KMS-11 (cell line): ENCODE measurements around the gene GAK.

Experiments
- H2AFZ ChIP-seq: fragments of 200-600 bp; sonication (generic); 2 replicates; pipeline ENCODE4 v1.6.1; 2016; ENCODE audit warnings: antibody characterized with exemption, mixed run types, low read depth
- H3K27ac ChIP-seq: fragments of 200-600 bp; sonication (generic); 2 replicates; pipeline ENCODE4 v1.6.1; 2016; ENCODE audit warnings: mild to moderate bottlenecking, mixed run types
- H3K27me3 ChIP-seq: fragments of 200-600 bp; sonication (generic); 2 replicates; pipeline ENCODE4 v1.6.1; 2017; ENCODE audit warnings: mild to moderate bottlenecking, low read depth, mixed run types, moderate library complexity; ENCODE audit not compliant: insufficient read depth
- H3K36me3 ChIP-seq: fragments of 200-600 bp; sonication (generic); 2 replicates; pipeline ENCODE4 v1.6.1; 2017; ENCODE audit warnings: mild to moderate bottlenecking, mixed run types; ENCODE audit not compliant: insufficient read depth
- H3K4me1 ChIP-seq: fragments of 200-600 bp; sonication (generic); 2 replicates; pipeline ENCODE4 v1.6.1; 2016; ENCODE audit warnings: mild to moderate bottlenecking, low read depth, mixed run types; ENCODE audit not compliant: poor library complexity, severe bottlenecking
- H3K4me2 ChIP-seq: fragments of 200-600 bp; sonication (generic); 2 replicates; pipeline ENCODE4 v1.7.0; 2016; ENCODE audit warnings: mild to moderate bottlenecking, mixed run types
- H3K4me3 ChIP-seq: fragments of 200-600 bp; sonication (generic); IDR thresholded peaks from 2 replicates; pipeline ENCODE4 v1.6.1; 2017; ENCODE audit warnings: low read depth, low read length, mixed read lengths; ENCODE audit not compliant: insufficient read depth
- H3K79me2 ChIP-seq: fragments of 200-600 bp; sonication (generic); 2 replicates; pipeline ENCODE4 v1.6.1; 2016; ENCODE audit warnings: low read depth, mixed run types; ENCODE audit not compliant: insufficient read depth
- H3K9ac ChIP-seq: fragments of 200-600 bp; sonication (generic); 2 replicates; pipeline ENCODE4 v1.6.1; 2016; ENCODE audit warnings: mild to moderate bottlenecking, mixed run types
- H4K20me1 ChIP-seq: fragments of 200-600 bp; sonication (generic); 2 replicates; pipeline ENCODE4 v1.6.1; 2016; ENCODE audit warnings: mild to moderate bottlenecking, mixed run types; ENCODE audit not compliant: insufficient read depth
- CTCF ChIP-seq: fragments of 200-600 bp; sonication (generic); conservative IDR thresholded peaks from 2 replicates; pipeline ENCODE4 v1.6.1; 2017; ENCODE audit warnings: low read depth, mild to moderate bottlenecking, antibody characterized with exemption, low read length, moderate library complexity, mixed read lengths

GAK gene

GRCh38 chr4:917466-917865 is 14.7 kb downstream of the GAK start:
- no peaks in the 10 kb centered on the region for H4K20me1 ChIP-seq

GRCh38 chr4:915595-915994 is 16.5 kb downstream of the GAK start:
- TF ChIP-seq CTCF = no peak
- Histone ChIP-seq H3K27ac (no peak overlapping the region), H3K4me3 (no peak overlapping the region), H2AFZ (no peak overlapping the region), H3K79me2 (peaks cover 34% of the 10 kb centered on the region; the same call in 1 of the 2 replicates), H3K27me3 (no peaks in the 10 kb centered on the region), H3K4me1 (no peaks in the 10 kb centered on the region), H3K9ac (no peak overlapping the region), H4K20me1 (no peaks in the 10 kb centered on the region), H3K36me3 (no peaks in the 10 kb centered on the region), H3K4me2 (no peak overlapping the region)

More at GRCh38 chr4:917466-917865, 14.7 kb downstream of the GAK start:
- H2AFZ ChIP-seq = no peak overlapping the region
- peaks cover 52% of the 10 kb centered on the region for H3K79me2 ChIP-seq
- no peak overlapping the region for H3K27ac ChIP-seq
- no peaks in the 10 kb centered on the region for H3K27me3 ChIP-seq
- H3K36me3 ChIP-seq = no peaks in the 10 kb centered on the region
- no peak overlapping the region for H3K4me2 ChIP-seq
- no peak overlapping the region for H3K4me3 ChIP-seq
- TF ChIP-seq CTCF = no peak
- no peak overlapping the region for H3K9ac ChIP-seq
- no peaks in the 10 kb centered on the region for H3K4me1 ChIP-seq

- TF ChIP-seq CTCF = no peak
- H3K27me3 ChIP-seq = no peaks in the 10 kb centered on the region
- H3K4me1 ChIP-seq = no peaks in the 10 kb centered on the region
- H3K4me3 ChIP-seq = no peak overlapping the region
- no peaks in the 10 kb centered on the region for H3K36me3 ChIP-seq
- H3K4me2 ChIP-seq = no peak overlapping the region
- peaks cover 34% of the 10 kb centered on the region; the same call in 1 of the 2 replicates for H3K79me2 ChIP-seq
- H2AFZ ChIP-seq = no peak overlapping the region
- no peaks in the 10 kb centered on the region for H4K20me1 ChIP-seq
- H3K9ac ChIP-seq = no peak overlapping the region
- no peak overlapping the region for H3K27ac ChIP-seq
Measured at GRCh38 chr4:915041-915474, 17.1 kb downstream of the GAK start.

GRCh38 chr4:914531-914930 is 17.6 kb downstream of the GAK start:
- no peak overlapping the region for H3K9ac ChIP-seq
- H3K27ac ChIP-seq = no peak overlapping the region
- no peak overlapping the region for H3K4me3 ChIP-seq

More at GRCh38 chr4:914531-914930, 17.6 kb downstream of the GAK start:
- no peak for TF ChIP-seq CTCF
- no peaks in the 10 kb centered on the region for H3K36me3 ChIP-seq
- H3K27me3 ChIP-seq = no peaks in the 10 kb centered on the region
- no peaks in the 10 kb centered on the region for H3K4me1 ChIP-seq
- peaks cover 34% of the 10 kb centered on the region; the same call in 1 of the 2 replicates for H3K79me2 ChIP-seq
- no peaks in the 10 kb centered on the region for H4K20me1 ChIP-seq
- no peak overlapping the region for H3K4me2 ChIP-seq
- H2AFZ ChIP-seq = no peak overlapping the region
